GM19372 (cell line): ENCODE data around the gene SSH3.

ENCODE experiments used
- ATAC-seq: cut with Tn5 transposase; IDR thresholded peaks from one replicate; pipeline ENCODE4 v1.9.1; 2021; ENCODE audit warnings: mild to moderate bottlenecking, low read depth, moderate library complexity; ENCODE audit not compliant: unreplicated experiment

Gene SSH3

DNA sequence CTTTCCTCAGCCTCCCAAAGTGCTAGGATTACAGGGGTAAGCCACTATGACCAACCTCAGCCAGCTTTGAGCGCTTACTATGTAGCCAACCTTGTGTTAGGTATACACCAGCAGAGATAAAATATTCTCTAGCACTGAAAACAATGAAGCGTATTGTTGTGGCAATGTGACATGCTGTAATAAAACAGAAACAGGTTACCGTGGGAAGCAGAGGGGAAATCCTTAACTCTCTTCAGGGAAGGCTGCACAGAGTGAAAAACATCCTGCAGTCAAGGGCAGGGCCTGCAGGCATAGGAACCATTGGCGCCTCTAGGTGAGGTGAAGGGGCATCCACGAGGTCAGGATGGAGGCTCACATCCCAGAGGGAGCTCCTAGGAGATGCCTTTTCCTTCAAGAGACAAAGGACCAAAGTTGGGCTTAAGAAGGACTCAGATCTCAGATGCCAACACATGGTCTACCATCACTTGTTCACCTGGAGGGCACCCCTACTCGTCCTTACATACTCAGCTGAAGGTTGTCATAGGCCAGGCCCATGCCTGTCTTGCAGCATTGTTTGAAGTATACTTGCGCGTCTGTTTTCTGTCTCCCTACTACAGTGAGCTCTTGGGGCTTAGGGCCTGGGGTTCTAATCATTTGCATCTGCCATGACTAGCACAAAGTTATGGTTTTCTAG, 42.1 kb downstream of the SSH3 start:
- no peak for ATAC-seq

DNA sequence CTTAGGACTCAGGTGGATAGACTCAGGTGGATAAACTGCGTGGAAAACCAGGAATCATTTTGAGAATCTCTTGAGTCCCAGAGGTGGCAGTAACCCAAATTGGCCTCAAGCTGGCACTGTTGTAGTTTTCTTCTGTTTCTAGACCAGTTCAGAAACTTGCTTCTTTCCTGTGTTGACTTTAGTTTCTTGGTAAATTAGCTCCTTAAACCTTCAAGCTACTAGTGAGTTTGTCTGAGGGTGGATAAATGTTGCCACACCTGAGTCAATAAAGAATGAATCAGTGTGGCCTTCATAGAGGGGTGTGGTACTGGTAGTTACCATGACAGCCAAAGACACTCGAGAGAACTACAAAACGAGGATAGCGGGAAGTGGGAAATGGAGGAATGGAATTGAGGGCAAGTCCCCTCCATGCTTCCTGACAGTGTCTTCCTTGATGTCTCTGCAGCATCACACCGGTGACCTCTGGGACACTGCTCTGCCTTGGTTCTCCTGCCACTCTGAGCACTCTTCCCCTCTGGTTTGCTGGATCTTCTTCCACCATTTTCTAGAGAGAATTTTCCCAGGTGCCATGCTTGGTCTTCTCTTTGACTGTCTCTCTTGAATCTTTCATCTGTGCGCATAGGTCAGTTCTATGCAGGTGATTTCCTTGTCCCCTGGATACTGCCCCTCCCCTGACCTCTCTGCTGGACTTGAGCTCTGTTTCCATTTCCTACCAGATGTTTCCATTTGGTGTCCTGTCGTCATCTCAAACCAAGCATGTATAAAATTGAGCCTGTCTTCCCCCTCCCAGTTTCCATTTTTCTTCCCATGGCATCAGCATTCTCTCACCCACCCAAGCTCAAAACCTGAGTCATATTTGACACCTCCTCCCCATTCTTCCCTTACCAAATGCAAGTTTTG, 42.8 kb downstream of the SSH3 start:
- no peak for ATAC-seq

GRCh38 chr11:67347964-67348749, 44.8 kb downstream of the SSH3 start:
- no peak for ATAC-seq

- ATAC-seq = no peak
Measured at GRCh38 chr11:67349036-67349435, 45.7 kb downstream of the SSH3 start.

GRCh38 chr11:67349457-67349856, 46.1 kb downstream of the SSH3 start:
- ATAC-seq = no peak

GRCh38 chr11:67349928-67350465, 46.7 kb downstream of the SSH3 start:
- ATAC-seq = no peak

DNA sequence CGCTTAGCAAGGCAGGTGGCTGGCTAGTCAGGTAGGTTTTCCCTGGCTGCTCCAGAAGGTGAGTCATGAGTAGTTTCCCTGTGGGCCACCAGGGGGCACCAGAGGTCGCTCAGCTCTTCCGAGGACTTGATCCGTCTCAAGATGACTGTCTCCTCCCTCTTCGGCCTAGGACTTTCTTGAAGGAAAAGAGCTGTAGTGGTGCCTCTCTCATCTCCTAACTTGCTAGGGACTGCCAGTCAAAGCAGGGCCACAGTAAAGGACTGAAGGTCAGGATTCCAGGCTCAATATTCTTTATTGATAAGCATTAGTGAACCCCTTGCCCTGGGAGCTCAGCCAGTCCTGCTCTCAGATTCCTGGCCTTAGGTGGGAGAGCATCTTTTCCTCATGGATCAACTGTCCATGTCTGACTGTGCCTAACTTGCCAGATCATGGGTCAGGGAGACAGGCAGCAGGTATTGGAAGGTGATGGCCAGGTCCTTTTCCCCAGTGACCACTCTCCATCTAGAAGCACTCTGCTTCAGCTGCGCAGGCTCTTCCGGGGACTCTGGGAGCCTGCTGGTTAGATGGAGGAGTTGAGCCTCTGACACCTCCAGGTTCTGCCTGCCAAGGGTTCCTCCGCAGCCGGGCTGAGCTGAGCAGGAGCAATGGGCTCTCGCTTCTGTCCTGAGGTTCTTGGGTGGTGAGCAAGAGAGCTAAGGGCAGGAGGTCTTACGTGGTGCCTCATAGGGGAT, 48.1 kb downstream of the SSH3 start:
- no peak for ATAC-seq

GRCh38 chr11:67352546-67353316, 49.4 kb downstream of the SSH3 start:
- peak; percentile 4 for ATAC-seq

GRCh38 chr11:67353317-67354074, 50.2 kb downstream of the SSH3 start, which contains the start of gene POLD4:
POLD4 (minus strand) TSS chr11:67353546; CDS start chr11:67353399, 147 bp downstream.
- peak; percentile 87 for ATAC-seq

GRCh38 chr11:67354075-67355022, 51.0 kb downstream of the SSH3 start:
- no peak for ATAC-seq

- no peak for ATAC-seq
Measured at GRCh38 chr11:67355023-67355793, 51.9 kb downstream of the SSH3 start.

DNA sequence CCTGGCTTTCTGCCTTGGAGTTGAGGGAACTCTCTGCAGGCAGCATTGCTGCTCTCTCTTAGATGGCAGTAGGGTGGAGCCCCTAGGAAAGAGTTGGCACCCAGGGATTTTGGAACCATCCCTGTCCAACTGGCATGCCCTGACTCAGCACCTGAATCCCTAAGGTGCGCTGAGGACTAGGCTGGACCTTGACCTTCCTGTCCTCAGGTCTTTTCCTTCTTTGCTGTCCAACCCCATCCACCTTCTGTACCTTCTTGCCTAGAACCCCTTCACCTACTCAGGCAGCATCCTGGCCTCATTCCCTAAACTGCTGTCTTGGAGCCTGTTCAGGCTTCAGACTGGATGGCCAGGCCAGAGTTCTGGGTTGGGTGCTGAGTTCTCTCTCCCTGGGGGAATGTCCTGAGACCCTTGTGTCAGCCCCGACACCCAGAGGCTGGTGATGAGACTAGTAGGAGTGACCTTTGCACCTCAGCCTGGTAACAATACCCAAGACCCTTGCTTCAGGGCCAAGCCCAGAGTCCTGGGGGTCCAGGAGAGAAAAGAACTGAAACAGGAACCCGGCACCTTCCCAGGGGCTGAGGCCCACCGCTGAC, 52.6 kb downstream of the SSH3 start:
- ATAC-seq = no peak

DNA sequence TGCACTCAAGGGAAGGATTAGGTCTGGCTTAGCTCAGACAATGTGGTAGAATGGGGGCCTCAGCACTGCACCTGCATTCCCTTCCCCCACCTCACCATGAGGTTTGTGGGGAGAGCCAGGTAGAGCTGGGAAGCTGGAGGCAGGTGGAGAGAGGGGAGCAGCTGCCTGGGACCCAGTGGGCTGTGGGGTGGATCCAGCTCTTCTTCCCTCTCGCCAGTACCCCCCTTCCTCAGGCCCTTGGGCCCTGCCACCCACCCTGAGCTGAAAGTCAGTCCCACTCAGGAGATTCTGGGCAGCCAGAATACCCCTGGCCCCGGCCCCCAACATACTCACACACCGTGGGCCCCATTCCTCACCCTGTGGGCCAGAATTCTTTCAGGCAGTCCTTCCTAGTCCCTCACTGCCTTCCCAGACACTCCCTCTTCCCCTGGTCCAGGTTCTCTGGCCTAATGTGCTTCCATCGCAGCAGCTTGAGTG, 53.1 kb downstream of the SSH3 start:
- no peak for ATAC-seq

DNA sequence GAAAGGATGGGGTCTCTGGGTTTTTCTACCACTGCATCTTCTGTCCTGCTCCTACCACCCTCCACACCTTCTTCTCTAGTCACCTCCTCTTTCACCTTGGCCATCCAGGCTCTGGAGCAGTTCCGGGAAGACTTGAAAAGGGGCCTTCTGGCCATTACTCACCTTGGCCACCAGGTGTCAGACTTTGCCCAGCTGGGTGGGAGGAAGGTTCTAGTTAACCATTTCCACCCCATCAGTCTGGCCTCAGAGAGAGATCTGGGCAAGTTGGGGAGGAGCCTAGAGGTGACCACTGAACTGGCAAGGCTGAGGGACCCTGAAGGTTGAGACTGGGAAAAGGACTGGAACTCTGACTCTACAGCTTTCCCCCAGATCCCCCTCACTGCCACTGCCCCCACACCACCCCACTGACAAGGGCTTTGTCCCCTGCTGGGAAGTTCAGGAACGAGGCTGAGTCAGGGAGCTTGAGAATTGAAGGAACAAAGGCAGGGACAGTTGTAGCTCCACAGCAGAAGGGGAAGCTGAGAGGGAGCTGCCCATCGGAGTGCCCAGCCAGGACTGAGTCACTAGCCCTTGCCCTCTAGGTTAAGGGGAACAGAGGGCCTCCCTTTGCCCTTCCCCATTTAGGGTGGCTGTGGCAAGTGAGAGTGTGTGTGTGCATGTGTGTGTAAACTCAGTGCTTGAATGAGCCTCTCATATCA, 53.7 kb downstream of the SSH3 start:
- ATAC-seq = no peak

- ATAC-seq = no peak
Measured at GRCh38 chr11:67357831-67358670, 54.7 kb downstream of the SSH3 start.
